Inferior parietal cortex (tissue), 1 donor: ENCODE measurements around the gene WBP2.
"Not testable (repeated sequence)": the region's sequence is repeated elsewhere in the genome, so short reads cannot be mapped to it uniquely, and the experiment has no call there.

Experiments
- DNase-seq: peaks from one replicate; pipeline ENCODE4 v3.0.0-alpha.2; 2016; ENCODE audit errors: extremely low spot score

Gene WBP2

GRCh38 chr17:75889454-75889853 lies 34.3 kb upstream of the WBP2 start:
- no peak for DNase-seq

GRCh38 chr17:75888484-75888883 lies 33.3 kb upstream of the WBP2 start:
- no peak for DNase-seq

GRCh38 chr17:75885860-75886259 lies 30.7 kb upstream of the WBP2 start:
- not testable (repeated sequence) for DNase-seq

- no peak for DNase-seq
Measured at GRCh38 chr17:75885431-75885830, 30.3 kb upstream of the WBP2 start.

DNA sequence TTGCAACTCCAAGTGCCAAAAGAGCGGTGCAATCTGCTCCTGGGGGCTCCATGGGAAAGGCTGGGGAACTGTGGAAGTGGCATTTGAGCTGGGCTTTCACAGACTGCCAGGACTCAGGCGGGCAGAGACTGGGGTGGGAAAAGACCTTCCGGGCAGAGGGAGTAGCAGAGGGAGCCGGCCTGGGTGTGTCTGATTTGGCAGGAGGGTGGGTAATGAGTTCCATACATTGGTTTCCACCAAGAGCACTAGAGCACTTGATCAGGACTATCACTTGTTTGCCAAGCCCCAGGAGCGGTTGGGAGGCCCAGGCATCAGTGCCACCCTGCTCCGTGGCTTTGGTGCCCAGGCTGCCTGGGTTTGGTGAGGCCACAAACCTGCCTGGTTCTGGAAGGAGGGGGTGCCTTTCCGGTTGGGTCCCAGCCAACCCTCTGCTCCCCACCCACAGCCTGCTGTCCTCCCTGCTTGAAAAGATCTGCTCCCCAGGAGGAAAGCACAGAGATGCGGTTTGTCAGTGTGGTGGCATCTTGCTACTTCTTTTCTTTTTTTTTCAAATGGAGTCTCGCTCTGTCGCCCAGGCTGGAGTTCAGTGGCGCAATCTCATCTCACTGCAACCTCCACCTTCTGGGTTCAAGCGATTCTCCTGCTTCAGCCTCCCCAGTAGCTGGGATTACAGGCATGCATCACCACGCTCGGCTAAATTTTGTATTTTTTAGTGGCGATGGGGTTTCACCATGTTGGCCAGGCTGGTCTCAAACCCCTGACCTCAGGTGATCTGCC lies 26.7 kb upstream of the WBP2 start:
- DNase-seq = no peak

GRCh38 chr17:75880266-75880665 lies 25.1 kb upstream of the WBP2 start:
- no peak for DNase-seq

- no peak for DNase-seq
Measured at GRCh38 chr17:75878174-75878998, 23.3 kb upstream of the WBP2 start, which contains the start of gene TRIM47. Gene TRIM47, minus strand, starts transcription at chr17:75878581. Its CDS starts 33 bp downstream, at chr17:75878548.

GRCh38 chr17:75877752-75878173 lies 22.6 kb upstream of the WBP2 start:
- no peak for DNase-seq

DNA sequence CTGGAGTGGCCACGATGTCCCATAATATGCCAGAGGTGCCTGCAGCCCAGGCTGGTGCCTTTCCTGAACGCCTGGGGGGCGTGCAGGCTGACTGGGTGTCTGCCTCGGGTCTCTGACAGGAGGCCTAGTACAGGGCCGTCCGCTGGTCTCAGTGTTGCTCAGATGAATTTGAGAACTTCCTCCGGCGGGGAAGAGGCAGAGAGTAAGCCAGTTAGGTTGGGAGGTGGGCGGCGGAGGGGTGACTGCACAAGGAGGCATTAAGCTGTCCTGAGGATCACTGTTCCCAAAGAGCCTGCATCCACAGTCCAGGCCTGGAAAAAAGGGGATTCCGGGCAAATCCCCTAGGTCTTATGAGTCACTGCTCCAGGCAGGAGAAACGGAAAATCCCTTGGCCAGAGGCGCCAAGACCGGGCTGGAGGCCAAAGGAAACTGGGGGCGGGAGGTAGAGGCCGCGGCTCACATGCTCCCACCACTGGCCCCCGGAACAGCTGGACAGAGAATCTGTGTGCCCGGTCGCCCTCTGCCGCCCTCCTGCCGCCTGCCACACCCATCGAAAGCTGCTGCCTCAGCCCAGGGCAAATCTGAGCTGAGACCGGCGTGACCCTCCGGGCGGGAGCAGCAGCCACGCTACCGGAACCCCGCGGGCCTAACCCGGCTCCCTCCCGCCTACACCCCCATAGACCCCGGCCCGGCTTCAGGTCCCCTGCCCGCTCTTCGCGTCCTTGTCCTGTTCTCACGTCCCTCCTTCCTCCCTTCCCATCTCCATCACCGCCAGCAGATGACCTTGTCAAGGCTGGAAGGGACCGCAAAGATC lies 22.0 kb upstream of the WBP2 start:
- DNase-seq = peak; percentile 66

DNA sequence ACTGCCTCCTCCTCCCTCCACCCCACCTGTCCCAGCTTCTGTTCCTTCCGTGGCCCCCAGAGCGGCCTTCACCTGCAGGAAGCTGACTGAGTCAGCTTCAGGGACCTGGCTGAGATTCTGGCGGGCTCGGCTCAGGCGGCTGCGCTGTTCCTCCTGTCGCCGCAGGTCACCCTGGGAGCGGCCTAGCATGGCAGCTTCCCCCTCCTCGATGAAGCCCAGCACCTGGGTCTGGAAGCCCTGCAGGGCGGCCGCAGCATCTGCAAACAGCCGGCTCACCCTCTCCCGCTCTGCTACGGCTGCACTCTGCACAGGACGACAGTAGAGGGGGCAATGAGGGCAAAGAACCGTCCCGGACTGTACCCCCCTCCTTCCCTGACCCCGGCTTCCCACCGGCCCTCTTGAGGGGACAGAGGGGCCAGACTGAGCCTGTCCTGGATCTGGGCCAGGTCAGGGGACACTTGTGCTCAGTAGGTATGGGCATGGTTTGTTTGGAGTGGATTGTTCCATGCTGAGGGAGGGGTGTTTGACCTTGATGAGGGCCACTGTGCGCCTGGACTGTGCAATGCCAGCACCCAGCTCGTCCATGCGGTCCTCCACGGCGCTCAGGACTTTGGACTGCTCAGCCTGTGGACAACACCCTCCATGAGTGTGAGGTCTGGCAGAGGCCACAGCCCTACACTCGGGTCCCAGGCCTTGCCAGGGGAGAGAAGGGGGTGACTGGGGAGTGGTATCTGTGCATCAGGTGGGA lies 21.2 kb upstream of the WBP2 start:
- no peak for DNase-seq

- no peak for DNase-seq
Measured at GRCh38 chr17:75875940-75876189, 20.7 kb upstream of the WBP2 start.

- DNase-seq = no peak
Measured at GRCh38 chr17:75875182-75875939, 20.2 kb upstream of the WBP2 start.

DNA sequence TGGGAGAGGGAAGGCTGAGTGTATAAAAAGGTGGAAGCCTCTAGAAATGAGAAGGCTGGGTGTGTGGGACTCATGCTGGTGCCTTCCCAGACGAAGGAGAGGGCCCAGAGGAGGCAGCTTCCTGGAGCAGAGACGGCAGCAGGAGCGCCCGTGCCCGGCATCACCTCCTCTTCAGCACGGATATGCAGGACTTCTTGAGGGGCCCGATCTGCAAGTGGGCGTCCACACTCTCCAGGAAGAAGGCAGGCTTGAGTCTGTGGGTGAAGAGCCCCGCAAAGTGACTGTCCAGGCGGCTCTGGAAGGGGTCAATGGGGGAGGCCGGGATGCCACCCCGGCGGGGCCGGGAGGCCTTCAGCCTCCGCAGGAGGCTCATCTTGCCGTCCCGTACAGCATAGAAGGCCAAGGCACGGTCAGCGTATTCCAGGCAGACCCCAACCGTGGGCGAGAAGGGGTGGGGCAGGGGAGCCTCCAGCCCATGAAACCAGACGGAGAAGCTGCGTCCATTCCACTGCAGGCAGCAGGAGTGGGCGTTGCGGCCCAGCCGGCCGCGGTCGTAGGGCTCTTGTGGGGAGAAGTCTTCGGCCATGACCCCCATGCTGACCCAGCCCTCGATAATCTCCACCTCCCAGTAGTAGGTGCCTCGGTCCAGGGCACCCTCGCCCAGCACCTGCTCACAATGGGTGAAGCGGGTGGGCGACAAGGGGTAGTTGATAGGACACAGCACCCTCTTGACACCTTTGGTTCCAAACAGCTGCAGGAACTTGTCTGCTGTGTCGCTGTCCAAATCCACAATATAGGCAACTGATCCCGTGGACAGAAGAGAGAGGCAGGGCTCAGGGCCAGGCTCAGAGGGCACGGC lies 19.4 kb upstream of the WBP2 start:
- no peak for DNase-seq

DNA sequence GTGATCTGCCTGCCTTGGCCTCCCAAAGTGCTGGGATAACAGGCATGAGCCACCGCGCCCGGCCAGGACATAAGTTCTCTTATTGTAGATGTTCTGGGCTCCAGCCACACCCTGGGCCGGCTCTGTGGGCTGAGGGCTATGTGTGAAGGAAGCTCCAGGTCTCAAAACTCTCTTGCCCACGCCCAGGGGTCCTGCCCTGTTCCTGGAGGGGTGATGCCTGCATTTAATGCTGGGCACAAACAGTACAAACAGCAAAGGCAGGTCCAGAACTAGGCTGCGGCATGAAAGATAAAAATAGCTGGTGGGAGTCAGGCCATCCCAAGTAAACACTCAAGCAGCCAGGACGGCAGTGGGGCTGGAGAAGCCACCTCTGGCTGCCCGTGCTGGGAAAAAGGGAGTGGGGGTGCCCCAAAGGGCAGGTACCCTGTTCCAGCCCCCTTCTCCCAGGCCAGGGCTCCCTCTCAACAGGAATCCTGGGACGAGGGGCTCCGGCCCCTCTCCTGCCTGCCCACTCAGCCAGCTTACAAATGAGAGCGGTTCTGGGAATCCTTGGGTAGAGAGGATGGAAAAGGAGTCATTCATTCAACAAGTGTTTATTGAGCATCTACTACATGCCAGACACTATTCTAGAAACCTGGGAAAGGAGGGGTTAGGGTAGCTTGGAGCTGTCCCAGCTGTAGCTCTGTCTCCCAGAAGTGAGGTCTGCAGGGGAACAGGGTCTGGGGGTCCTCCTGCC lies 18.6 kb upstream of the WBP2 start:
- DNase-seq = no peak

GRCh38 chr17:75872434-75873351 lies 17.6 kb upstream of the WBP2 start:
- no peak for DNase-seq

DNA sequence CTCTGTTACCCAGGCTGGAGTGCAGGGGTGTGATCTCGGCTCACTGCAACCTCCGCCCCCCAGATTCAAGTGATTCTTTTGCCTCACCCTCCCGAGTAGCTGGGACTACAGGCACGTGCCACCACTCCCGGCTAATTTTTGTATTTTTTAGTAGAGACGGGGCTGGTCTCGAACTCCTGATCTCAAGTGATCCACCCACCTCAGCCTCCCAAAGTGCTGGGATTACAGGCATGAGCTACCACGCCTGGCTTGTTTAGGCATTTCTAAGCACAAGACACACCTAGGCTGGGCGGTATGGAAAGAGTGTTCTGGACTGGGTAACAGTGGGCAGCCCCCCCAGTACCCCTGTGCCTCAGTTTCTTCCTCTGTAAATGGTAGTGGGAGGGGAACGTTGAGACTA lies 15.1 kb upstream of the WBP2 start:
- DNase-seq = not testable (repeated sequence)

DNA sequence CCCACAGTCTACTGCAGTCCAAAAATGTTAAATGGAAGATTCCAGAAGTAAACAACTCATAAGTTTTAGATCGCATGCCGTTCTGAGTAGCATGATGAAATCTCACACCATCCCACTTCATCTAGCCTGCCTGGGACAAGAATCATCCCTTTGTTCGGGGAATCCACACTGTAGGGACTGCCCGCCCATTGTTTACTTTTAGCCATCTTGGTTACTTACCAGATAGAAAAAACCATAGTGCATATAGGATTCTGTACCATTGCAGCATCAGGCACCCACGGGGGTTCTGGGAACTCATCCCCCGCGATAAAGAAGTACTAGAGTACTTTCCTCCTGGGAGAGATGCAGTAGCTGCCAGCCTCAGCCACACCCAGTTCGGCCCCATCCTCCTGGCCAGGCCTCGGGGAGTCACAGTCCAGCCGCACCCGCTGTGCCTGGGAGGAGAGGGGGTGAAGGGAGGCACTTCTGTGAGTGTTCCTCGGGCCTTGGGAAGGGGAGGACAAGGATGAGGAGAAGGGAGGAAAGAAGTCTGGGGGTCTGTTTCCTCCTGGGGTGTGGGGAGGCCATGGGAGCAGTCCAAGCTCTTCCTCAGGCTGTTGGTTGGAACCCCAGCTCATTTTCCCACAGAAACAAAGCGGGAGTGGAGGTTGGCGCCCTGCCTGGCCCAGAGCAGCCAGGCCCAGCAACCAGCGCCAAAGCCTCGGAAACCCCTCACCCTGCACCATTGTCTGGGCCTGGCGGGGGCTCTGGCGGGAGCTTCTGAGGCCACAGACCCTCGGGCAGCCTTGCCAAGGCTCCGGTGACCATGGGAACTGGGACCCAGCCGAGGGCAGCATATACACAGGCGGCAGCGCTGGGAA lies 14.4 kb upstream of the WBP2 start:
- peak; percentile 74 for DNase-seq
